ENCODE results near the gene CIRBP.

Gene CIRBP

DNA sequence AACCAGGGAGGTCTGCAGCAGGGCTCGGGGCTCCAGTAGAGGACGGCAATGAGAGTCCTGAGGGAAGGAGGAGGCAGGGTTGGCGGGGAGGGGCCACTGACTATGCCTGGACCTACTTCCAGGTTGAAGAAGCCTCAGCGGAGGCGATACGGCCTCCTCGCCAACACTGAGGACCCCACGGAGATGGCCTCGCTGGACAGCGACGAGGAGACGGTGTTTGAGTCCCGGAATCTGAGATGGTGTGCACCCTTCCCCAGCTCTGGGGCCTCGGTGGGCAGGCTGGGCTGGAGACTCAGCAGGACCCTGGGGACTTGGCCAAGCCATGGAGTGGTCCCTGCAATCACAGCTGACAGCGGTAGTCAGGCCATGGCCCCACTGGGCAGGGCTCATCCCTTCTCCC lies 7.9 kb downstream of the CIRBP start:
- H3K4me3 ChIP-seq (ENCODE audit: low read length) = no peak overlapping the region
- DNase-seq (ENCODE audit: low read depth) = no peak
- TF ChIP-seq, protein P1, sequence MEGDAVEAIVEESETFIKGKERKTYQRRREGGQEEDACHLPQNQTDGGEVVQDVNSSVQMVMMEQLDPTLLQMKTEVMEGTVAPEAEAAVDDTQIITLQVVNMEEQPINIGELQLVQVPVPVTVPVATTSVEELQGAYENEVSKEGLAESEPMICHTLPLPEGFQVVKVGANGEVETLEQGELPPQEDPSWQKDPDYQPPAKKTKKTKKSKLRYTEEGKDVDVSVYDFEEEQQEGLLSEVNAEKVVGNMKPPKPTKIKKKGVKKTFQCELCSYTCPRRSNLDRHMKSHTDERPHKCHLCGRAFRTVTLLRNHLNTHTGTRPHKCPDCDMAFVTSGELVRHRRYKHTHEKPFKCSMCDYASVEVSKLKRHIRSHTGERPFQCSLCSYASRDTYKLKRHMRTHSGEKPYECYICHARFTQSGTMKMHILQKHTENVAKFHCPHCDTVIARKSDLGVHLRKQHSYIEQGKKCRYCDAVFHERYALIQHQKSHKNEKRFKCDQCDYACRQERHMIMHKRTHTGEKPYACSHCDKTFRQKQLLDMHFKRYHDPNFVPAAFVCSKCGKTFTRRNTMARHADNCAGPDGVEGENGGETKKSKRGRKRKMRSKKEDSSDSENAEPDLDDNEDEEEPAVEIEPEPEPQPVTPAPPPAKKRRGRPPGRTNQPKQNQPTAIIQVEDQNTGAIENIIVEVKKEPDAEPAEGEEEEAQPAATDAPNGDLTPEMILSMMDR (conservative IDR thresholded peaks at IDR 0.05; ENCODE audit: low read depth, low read length) = no peak

DNA sequence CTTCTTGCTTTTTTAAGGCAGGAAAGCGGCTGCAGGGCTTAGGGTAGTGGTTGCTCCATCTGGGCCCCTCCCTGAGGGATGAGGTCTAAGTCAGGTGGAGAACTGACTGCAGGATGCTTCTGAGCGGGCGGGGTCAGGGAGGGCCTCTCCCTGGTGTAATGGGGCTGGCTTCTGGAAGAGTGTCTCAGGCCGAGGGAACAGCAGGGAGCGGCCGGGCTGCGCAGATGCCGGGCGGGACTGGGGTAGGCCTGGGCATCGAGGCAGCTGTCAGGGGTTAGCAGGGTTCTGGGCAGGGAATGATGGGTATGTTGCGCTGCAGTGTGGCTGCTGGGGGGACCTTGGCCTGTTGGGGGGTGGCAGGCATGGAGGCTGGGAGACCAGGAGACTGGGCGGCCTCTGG lies 8.9 kb downstream of the CIRBP start:
- no peak for DNase-seq (ENCODE audit: low read depth)
- H3K4me3 ChIP-seq (ENCODE audit: low read length) = no peak overlapping the region
- TF ChIP-seq, protein P1 (conservative IDR thresholded peaks at IDR 0.05; ENCODE audit: low read depth, low read length) = no peak

DNA sequence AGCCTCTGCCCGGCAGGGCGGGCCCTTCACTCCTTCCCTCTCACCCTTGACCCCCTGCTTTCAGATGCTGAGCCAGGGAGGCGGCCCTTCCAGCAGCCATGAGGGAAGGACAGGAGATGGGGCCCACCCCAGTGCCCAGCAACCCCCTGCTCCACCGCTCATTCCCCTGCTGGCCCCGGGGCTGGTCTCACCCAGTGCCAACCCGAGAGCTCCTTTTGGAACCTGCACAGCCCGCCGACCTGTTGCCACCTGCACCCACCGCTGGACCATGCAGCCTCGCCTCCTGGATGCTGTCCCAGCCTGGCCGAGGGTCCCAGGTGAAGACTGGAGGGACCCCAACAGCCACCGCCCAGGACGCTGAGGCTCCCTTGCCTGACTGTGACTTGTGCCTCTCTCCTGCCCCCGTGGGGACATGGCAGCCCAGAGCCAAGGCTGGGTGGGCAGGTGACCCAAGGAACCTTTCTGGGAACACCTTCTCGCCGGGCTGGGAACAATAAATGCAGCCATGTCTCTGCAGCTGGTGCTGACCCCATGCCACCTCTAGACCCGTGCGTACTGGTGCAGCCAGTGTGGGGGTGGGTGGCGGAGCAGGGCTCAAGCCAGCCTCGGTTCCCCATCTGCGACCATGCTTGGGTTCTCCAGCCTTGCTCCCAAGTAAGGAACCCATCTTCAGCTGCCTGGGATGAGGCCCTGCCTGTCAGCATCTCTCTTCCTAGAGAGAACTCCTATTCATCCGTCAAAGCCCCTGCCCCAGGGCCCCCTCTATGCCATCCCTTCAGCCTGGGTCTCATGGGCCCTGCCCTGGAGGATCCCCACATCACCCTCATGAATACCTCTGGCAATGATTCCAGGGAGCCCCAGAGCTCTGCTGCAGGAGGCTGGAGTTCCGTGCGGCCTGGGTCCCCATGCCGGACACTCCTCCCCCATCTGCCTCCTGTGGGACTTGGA lies 9.9 kb downstream of the CIRBP start:
- TF ChIP-seq, protein P1 (conservative IDR thresholded peaks at IDR 0.05; ENCODE audit: low read depth, low read length) = no peak
- H3K4me3 ChIP-seq (ENCODE audit: low read length) = no peak overlapping the region
- DNase-seq (ENCODE audit: low read depth) = no peak

DNA sequence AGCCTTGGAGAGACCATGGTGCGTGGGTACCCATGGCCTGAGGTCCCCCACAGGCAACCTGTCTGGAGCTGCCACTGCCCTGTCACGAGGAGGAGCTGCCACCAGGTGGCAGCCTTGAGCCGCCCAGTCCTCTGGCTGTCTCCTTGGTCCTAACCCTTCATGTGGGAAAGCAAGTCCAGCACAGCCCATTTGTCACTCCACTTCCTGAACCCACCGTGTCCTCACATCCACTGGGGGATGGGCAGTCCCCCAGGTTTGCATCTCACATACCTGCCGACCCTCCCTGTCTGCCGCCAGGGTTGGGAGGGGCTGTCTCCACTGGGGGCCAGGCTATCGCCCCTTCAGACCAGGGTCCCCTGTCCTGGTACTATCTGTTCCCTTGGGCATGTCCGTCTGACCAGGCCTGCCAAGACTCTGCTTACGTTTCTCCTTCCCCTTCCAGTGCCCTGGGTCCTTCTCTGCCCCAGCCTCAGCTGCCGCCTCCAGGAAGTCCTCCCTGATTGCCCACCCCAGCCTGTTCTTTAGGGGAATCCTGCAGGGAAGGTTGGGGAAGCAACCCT lies 10.7 kb downstream of the CIRBP start:
- H3K4me3 ChIP-seq (ENCODE audit: low read length) = no peak overlapping the region
- TF ChIP-seq, protein P1 (conservative IDR thresholded peaks at IDR 0.05; ENCODE audit: low read depth, low read length) = peak; percentile 95
- DNase-seq (ENCODE audit: low read depth) = no peak

DNA sequence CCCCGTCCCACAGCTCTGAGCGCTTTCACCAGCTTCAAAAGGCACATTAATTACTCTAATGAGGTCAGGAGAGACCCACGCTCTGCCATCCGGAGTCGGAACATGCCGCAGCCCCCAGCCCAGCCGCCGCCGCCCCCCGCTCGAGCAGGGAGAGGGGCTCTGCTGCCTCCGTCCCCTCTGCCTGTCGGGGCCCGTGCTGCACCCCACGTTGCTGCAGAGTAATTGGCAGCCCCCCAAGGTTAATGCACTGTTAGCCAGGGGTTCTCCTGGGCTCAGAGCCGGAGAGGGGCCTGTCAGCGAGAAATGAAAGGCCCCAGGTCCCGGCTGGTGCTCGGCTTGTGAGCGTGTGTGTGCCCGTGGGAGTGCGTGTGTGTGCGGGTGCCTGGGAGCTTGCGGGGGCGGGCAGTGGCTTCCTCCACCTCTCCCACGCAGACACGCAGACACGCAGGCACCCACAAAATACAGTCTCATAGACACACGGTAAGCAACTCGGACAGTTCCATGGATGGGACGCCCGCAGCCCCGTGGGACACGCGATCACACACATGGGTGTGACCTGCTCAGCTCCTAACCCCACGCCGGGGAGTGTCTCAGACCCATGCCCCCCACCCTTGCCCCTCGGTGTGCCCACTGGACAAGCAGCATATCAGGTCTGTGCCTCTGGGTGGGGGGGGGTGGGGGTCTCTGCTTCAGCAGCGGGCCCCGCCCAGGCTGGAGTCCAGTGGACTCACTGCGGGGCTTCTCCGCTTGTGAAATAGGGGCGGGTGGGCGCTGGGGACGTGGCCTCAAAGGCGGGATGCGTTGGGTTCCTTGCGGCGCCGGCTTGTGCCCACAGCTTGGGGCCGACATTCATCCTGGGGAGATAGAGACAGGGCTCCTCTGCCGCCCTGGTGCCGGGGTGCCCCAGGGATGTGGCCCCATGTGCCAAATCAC lies 11.8 kb downstream of the CIRBP start:
- no peak overlapping the region for H3K4me3 ChIP-seq (ENCODE audit: low read length)
- DNase-seq (ENCODE audit: low read depth) = no peak
- TF ChIP-seq, protein P1 (conservative IDR thresholded peaks at IDR 0.05; ENCODE audit: low read depth, low read length) = no peak

DNA sequence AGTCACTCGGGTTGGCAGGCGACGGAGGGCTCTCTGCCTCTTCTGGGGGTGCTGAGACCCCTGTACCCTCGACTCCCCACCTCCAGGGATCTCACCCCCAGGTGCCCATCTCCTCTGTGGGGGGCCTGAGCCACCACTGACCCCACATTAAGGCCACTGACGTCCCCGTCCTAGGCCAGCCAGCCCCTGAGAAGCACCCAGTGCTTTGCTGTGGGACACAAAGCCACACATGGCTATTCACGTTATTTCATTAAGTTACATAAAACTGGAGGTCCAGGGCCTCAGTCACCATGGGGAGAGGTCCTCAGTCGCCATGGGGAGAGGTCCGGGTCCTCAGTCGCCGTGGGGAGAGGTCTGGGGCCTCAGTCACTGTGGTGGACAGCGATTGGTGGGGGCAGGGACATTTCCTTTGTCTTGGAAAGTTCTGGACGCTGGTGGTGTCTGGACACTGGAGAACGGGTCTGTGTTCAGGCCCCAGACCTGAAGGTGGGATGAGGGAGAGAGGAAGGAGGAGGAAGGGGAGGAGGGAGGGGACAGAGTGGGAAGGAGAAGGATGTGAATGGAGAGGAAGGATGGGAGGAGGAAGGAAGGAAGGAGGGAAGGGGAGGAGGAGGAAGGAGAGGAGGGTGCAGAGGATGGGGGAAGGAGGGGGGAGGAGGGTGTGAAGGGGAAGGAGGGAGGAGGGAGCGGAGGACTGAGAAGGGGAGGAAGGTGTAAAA lies 12.6 kb downstream of the CIRBP start:
- no peak for DNase-seq (ENCODE audit: low read depth)
- TF ChIP-seq, protein P1 (conservative IDR thresholded peaks at IDR 0.05; ENCODE audit: low read depth, low read length) = no peak
- H3K4me3 ChIP-seq (ENCODE audit: low read length) = no peak overlapping the region
